Upper lobe of left lung (tissue), 4 donors: ENCODE results near the gene CLEC16A.

Source experiments
- EP300 ChIP-seq, 4 donors: sonication (generic); formaldehyde crosslinking; IDR thresholded peaks; one replicate each; pipeline ENCODE4 v1.5.1; 2017; ENCODE audit warnings: antibody characterized with exemption in 4 of 4, control low read depth in 2 of 4
- POLR2A ChIP-seq, 4 donors: fragments of 450-650 bp; IDR thresholded peaks; one replicate each; pipeline ENCODE4 v1.5.1; 2016 to 2017; ENCODE audit warnings: antibody characterized with exemption in 4 of 4, mild to moderate bottlenecking in 2 of 4
- POLR2AphosphoS5 ChIP-seq, 2 donors: sonication (generic); formaldehyde crosslinking; IDR thresholded peaks; one replicate each; pipeline ENCODE4 v1.5.1; 2017; ENCODE audit warnings: antibody characterized with exemption in 2 of 2
- TF ChIP-seq, protein P1 (sequence below), 6 experiments: fragments of 450-650 bp in 4 of 6; fragments of 200-600 bp in 2 of 6; sonication (generic) in 2 of 6; IDR thresholded peaks; one replicate each; pipeline ENCODE4 v1.5.1; 2016 to 2019; ENCODE audit warnings: antibody characterized with exemption in 6 of 6

DNA sequence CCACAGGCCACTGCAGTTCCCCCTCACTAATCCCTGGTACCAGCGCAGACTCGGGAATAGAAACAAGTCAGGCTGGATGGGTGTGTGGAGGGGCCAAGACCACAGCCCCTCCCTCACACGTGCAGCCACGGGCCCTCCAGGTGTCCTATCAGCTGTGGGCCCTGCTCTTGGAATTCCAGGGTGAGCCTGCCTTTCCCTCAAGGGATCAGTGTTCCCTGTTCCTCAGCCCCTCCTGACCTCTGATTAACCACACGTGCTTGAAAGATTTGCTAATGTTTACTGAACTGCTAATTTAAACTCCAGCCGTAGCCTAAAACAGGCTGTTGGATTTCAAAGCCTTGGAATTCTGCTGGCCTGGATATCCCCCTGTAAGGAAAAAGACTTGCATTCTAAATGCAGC lies 165.2 kb downstream of the CLEC16A start:
- TF ChIP-seq, protein P1, sequence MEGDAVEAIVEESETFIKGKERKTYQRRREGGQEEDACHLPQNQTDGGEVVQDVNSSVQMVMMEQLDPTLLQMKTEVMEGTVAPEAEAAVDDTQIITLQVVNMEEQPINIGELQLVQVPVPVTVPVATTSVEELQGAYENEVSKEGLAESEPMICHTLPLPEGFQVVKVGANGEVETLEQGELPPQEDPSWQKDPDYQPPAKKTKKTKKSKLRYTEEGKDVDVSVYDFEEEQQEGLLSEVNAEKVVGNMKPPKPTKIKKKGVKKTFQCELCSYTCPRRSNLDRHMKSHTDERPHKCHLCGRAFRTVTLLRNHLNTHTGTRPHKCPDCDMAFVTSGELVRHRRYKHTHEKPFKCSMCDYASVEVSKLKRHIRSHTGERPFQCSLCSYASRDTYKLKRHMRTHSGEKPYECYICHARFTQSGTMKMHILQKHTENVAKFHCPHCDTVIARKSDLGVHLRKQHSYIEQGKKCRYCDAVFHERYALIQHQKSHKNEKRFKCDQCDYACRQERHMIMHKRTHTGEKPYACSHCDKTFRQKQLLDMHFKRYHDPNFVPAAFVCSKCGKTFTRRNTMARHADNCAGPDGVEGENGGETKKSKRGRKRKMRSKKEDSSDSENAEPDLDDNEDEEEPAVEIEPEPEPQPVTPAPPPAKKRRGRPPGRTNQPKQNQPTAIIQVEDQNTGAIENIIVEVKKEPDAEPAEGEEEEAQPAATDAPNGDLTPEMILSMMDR (IDR thresholded peaks at IDR 0.05), result no peak
- TF ChIP-seq POLR2A (IDR thresholded peaks at IDR 0.05), result no peak
- no peak for TF ChIP-seq EP300 (IDR thresholded peaks at IDR 0.05)
- TF ChIP-seq POLR2AphosphoS5 (IDR thresholded peaks at IDR 0.05), result no peak
